G401.6 (cell line): Measurements from ENCODE around the gene IL22RA2.
A peak's percentile ranks its signal among the peaks of the same experiment; 100 is the strongest.
"Not testable (repeated sequence)": the region's sequence is repeated elsewhere in the genome, so short reads cannot be mapped to it uniquely, and the experiment has no call there.

ENCODE experiments used
- FAIRE-seq: peaks from 2 replicates; lab custom pipeline; 2012; peaks lifted over from hg19 to GRCh38; lab: Jason Lieb, UNC

IL22RA2 gene

GRCh38 chr6:137121401-137121997, 51.9 kb downstream of the IL22RA2 start:
- no peak for FAIRE-seq

DNA sequence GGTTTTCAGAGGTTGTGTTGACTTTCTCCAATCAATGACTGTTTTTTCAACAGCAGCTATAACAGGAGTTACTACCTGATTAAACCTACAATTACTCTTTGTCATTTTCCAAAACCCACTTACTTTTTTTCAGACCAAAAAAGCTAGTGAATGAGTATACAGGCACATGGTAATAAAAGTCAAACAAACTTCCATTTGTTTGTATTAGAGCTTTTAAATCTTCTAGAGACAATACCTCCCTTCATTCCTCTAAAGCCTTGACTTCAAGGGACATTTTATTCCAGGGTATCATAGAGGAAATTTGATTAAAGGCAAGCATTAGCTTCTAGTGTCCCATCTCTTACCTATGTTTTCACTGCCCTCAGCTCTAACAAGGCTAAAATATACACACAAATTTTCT, 52.7 kb downstream of the IL22RA2 start:
- FAIRE-seq: no peak

DNA sequence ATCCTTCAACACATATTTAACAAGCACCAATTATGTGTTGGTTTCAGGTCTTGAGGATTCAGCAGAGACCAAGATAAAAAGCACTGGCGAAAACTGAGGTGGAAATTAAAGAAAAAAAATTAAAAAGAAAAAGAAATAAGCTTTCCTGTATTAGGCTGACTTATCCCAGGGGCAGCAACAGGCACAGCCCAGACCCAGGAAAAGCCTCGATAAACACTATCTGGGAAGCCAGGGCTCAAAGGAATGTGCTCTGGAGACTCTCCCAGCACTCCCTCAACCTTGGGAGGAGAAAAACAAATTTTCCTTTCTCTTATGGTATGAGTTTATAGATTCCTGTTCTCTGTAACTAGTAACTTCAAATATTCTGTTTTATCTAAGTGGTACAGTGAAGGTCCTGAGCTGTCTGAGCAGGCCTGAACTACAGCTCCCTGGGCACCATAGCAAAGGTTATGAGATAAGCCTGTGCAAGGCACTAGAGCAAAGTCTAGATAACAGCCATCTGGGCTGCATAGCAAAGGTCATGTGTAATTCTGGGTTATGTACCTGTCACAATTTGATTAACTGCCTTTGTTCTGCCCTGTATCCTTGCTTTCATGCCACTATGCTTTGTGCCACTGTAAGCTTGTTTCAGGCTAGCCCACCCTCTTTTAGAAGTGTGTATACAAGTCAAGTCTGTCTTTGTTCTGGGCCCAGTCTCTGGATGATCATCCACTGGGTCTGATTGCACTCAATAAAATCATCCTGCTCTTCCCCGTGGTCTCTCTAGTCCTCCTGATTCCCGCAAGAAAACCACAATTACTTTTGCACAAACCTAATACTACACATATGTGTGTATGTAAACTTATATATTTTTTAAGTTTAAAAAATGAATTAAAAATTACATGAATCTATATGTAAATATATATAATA, 54.0 kb downstream of the IL22RA2 start:
- FAIRE-seq: no peak

DNA sequence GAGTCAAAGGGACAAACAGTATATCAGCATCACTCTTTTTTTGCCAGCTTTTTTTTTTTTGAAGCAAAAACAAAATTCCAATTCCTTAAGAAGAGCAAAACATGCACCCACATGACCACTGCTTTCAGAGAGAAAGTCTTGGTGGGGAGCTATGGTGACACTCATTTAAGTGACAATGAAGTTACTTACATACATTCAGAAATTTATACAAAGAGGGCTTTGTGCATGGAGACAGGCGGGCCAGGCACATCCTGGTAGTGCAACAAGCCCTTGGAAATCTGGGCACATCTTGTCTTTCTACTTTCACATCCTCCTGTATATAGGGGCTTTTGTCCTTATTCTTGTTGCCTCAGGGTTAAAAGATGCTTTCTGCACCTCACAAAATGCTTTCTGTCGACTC, 55.9 kb downstream of the IL22RA2 start:
- FAIRE-seq: no peak

DNA sequence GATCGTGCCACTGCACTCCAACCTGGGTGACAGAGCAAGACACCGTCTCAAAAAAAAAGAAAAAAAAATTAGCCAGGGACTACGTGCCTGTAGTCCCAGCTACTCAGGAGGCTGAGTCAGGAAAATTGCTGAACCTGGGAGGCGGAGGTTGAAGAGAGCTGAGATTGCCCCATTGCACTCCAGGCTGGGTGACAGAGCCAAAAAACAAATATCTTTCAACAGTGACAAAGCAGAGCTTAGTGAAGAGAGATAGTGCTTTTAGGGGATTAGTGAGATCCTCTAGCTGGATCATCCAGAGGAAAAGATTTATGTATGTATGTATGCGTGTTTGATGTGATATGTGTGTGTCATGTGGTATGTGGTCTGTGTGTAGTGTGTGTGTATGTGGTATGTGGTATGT, 56.6 kb downstream of the IL22RA2 start:
- FAIRE-seq: no peak

DNA sequence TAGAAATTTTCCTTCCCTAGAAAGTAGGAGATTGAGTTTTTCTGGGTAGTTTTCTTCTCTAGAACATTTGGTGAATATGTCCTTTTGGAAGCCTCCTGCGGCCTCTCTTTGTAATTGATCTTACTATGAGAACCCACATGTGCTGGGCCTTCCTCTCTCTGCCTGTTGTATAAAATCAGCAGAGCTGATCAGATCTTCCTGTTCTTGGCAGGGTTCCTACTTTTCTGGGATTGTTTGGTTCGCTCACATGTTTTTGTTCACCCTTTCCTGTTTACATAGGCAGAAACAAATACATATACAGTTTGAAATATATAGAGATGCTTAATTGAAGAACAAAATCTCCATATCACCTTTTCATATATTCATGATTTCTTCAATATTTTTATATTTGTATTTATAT, 57.8 kb downstream of the IL22RA2 start:
- FAIRE-seq: peak; percentile 57

DNA sequence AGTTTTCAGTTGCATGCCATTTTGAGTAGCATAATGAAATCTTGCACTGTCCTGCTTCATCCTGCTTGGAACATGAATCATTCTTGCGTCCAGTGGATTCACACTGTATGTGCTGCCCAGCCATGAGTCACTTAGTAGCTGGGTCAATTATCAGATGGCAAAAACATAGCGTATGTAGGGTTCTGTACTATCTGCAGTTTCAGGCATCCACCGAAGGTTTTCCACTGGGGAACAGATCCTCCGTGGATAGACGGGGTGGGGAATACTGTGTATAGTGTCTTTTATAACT, 61.4 kb downstream of the IL22RA2 start:
- FAIRE-seq: no peak

- FAIRE-seq: no peak
Observed at GRCh38 chr6:137111296-137112066, 62.0 kb downstream of the IL22RA2 start.

DNA sequence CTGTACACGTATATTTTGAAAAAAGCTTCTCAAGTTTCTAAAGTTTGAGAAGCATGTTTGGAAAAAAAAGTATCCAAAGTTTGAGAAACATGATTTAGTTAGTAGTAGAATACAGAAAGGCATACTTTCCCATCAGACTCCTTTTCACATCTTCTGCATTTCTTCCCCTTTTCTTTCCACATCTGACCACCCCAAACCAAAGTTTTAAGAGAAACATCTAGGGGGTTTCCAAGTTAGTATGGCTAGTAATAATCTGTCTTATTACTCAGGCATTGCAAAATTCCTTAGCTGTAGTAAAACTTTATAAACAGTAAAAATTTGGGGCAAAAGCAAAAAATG, 65.7 kb downstream of the IL22RA2 start:
- no peak for FAIRE-seq

- not testable (repeated sequence) for FAIRE-seq
Observed at GRCh38 chr6:137107047-137107766, 66.2 kb downstream of the IL22RA2 start.

DNA sequence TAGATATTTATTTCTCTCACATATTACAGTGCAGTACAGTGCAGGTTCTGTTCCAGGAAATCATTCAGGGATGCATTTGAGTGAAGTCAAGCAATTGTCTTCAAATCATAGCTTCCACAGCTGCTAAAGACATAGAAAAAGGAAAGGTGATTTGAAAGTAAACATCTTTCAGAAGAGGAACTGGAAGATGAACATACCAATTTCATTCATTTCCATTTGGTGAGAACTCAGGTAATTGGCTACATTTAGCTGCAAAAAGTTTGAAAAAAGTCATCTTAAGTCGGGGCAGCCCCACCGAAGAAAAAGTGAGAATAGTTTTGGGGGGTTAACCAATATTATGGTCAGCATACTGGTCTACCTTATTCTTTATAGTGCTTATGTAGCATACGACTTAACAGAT, 67.3 kb downstream of the IL22RA2 start:
- no peak for FAIRE-seq

- FAIRE-seq: no peak
Observed at GRCh38 chr6:137105375-137105774, 68.1 kb downstream of the IL22RA2 start.

GRCh38 chr6:137104926-137105325, 68.5 kb downstream of the IL22RA2 start:
- no peak for FAIRE-seq

DNA sequence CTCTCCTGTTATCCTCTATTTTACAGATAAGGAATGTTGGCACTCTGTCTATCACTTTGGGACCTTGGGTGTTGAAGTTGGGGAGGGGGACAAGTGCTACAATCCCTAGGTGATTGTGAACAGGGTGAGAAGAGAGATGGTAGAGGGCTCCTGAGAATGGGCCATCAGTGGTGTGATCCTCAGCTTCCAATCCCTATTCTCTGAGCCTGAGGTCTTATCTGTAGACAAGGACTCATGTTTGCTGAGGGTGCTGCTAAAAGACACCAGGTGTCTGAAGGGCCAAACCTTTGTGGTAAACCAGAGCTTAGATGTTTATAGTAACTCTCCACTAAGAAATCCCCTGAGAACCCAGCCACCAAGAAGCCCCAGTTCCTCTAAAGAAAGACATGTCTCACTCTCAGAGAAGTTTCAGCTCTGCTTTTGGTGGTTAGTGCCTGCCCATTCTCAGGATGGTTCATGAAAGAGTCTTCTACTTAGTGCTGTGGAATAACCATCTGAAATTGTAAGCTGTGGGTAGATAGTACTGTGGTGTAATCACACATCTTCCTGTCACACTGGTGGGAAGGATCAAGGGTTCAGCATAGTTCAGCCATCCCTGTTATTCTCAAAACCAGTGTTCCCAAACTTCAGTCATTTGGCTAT, 70.5 kb downstream of the IL22RA2 start:
- FAIRE-seq: no peak

DNA sequence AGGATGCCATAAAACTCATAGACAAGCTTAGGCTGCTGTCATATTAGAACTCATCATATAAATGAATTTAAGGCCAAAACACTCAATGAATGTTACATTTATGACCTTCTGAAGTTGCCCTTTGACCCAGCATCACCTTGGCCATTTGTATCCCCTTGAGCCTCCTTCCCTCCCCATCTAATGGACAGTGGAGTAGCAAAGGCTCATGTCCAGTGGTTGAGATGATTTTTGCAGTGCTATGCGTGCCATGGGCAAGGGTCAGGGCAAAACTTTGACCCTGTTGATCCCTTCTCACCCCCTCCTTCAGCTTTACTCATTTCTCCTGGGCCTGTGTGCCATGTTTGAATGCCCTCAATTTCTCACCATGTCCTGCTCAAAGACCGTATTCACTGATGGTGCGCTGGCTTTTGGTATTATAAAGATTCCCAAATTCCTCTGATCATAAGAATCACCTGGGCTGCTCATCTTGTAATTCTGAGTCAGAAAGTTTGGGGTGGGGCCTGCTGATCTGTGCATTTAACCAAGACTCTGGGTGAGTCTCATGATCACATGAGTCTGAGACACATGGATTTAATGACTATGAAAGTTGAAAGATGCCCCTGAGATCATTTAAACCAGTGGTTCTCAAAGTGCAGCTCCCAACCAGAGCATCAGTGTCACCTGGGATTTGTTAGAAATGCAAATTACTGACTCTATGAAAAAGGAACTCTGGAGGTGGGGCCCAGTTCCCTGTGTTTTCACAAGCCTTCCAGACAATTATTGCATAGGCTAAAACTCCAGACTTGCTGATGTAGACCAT, 71.2 kb downstream of the IL22RA2 start:
- FAIRE-seq: no peak

GRCh38 chr6:137099689-137100403, 73.6 kb downstream of the IL22RA2 start:
- no peak for FAIRE-seq

DNA sequence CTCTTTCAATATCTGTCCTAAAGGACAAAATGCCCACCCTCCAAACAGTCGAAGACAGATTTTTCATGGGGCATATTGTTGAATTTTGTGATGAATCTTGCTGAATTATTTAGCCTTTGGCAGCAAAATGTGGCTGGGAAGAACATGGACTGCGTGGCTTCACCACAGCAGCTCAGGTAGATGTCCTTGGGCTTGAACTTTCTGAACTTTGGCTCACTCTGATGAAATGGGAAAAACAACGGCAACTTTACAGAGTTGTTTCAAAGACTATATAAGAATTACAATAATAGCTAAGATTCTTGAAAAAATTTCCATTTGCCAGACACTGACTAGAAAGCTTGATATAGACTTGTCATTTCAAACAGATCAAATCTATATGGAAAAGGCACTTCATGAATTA, 75.9 kb downstream of the IL22RA2 start:
- no peak for FAIRE-seq

GRCh38 chr6:137097057-137097456, 76.4 kb downstream of the IL22RA2 start:
- no peak for FAIRE-seq

GRCh38 chr6:137095651-137096238, 77.7 kb downstream of the IL22RA2 start:
- FAIRE-seq: no peak

DNA sequence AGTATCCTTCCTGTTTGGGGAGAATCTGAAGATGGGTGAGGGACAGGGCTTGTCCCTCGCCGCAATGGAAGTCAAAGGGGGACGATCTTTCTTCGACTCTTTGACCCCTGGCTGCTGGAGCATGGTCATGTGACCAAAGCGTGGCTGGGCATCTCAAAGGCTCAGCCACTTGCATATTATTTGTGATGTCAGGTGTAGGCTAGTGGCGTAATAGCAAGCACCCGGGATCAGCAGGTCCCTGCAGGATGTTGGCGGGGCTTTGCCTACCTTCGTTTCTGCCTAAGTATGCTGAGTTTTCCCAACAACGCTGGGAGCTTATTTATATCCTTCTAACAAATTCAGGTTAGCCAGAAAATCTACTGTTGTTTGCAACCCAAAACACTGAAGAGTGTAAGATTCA, 78.4 kb downstream of the IL22RA2 start:
- no peak for FAIRE-seq
